BLaER1 (cell line): ENCODE measurements around the gene SLC25A11.

Experiments used
- H3K27ac ChIP-seq: shearing (Covaris generic); formaldehyde crosslinking; 2 replicates; pipeline ENCODE4 v1.8.1; 2022
- H3K27me3 ChIP-seq: shearing (Covaris generic); formaldehyde crosslinking; 2 replicates; pipeline ENCODE4 v1.8.1; 2022
- H3K36me3 ChIP-seq: shearing (Covaris generic); formaldehyde crosslinking; 2 replicates; pipeline ENCODE4 v1.8.1; 2022
- H3K4me1 ChIP-seq: shearing (Covaris generic); formaldehyde crosslinking; 2 replicates; pipeline ENCODE4 v1.8.1; 2022
- H3K4me2 ChIP-seq: shearing (Covaris generic); formaldehyde crosslinking; 2 replicates; pipeline ENCODE4 v1.8.1; 2022
- H3K4me3 ChIP-seq: shearing (Covaris generic); formaldehyde crosslinking; 2 replicates; pipeline ENCODE4 v1.8.1; 2022
- H3K9ac ChIP-seq: shearing (Covaris generic); formaldehyde crosslinking; 2 replicates; pipeline ENCODE4 v1.8.1; 2022
- H3K9me3 ChIP-seq: shearing (Covaris generic); formaldehyde crosslinking; 2 replicates; pipeline ENCODE4 v1.8.1; 2022
- H4K20me1 ChIP-seq: shearing (Covaris generic); formaldehyde crosslinking; 2 replicates; pipeline ENCODE4 v1.8.1; 2022
- Cebpa-rat ChIP-seq: shearing (Covaris generic); IDR thresholded peaks from 2 replicates; pipeline ENCODE4 v1.8.1; 2022

SLC25A11 gene

DNA sequence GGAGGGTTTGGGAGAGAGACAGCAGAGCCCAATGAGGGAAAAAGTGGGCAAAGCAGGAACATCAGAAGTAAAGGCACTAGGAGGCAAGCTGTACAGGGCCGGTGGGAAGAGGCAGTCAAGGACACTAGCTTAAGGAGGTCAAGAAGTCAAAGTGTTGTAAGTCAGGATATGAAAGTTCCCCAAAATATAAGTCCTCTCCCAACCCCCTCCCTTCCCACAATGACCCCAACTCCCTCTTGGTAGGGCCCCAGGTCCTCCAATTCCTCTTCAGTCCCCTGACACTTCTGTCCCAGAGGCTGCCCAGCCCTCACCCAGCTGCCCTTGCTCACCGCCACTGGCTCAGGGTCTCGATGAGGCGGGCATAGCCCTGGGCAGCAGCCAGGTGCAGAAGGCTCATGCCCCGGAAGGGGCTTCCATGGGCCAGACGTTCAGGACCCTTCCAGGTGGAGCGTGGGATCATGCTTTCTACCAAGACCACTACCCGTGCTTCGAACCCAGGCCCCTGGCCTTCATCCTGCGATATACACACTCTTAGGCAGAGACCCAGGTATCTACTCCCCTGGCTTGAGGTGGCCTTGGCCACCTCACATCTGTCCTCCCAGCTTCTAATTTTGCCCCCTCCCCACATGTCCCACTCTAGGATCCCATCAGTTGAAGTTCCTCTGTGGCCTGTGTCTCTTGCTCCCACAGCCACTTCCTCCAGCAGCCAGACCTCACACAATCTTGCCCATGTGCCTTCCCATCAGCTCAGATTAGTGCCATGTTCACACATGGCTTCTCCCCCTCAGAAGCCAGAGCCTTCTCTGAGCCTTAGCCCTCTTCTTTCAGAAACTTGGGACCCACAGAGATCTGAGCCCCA is 33.6 kb upstream of the SLC25A11 start:
- Histone ChIP-seq H3K9ac (0 out of 2 replicates have a peak overlapping the region, but pooled peaks have one; percentile 15), H3K4me1 (peaks cover 26% of the 10 kb centered on the region), H3K4me2 (no peak overlapping the region), H3K27ac (no peak overlapping the region; the same call in 1 of the 2 replicates), H3K27me3 (no peaks in the 10 kb centered on the region), H3K9me3 (no peaks in the 10 kb centered on the region), H4K20me1 (no peaks in the 10 kb centered on the region), H3K4me3 (no peak overlapping the region), H3K36me3 (peaks cover 88% of the 10 kb centered on the region)
- no peak for TF ChIP-seq Cebpa-rat

DNA sequence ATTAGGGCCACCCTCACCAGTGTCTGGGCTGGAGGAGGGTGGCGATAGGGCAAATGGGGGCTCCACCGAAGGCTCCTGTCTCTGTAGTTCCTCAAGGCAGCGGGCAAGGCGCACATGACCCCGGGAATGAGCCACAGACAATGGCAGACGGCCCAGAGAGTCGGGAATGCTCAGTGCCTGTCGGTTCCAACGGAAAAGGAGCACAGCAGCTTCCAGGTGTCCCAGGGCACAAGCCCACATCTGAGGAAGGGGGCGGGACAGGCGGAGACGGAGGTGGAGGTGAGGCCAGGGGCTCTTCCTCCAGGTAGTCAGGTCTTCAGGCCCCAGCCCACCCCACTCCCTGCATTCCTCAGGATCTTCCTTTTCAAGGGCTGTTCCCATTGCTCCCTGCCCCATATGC is 32.9 kb upstream of the SLC25A11 start:
- H3K4me1 ChIP-seq = peaks cover 28% of the 10 kb centered on the region
- no peak overlapping the region for H3K4me2 ChIP-seq
- H3K27ac ChIP-seq = no peak overlapping the region
- no peaks in the 10 kb centered on the region for H3K27me3 ChIP-seq
- H3K36me3 ChIP-seq = peaks cover 80% of the 10 kb centered on the region
- no peaks in the 10 kb centered on the region for H3K9me3 ChIP-seq
- no peak for TF ChIP-seq Cebpa-rat
- H4K20me1 ChIP-seq = no peaks in the 10 kb centered on the region
- no peak overlapping the region for H3K4me3 ChIP-seq
- H3K9ac ChIP-seq = no peak overlapping the region

DNA sequence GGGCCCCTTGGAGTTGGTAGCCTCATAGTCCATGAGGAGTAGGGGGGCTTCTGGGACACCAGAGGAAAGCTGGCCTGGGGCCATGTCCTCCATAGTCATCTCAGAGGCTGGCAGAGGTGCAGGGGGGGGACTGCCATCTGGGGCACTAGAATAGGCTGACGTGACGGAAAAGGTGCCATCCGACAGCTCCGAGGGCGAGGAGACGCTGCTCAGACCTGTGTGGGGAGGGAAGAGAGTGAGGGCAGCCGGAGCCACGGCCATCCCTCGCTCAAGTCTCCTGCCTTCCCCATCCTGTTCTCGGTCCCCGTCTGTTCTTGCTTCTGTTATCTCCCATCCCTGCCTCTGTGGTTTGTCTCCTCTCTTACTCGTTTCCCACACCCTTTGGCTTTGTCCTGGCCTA is 32.5 kb upstream of the SLC25A11 start:
- Histone ChIP-seq H3K27me3 (no peaks in the 10 kb centered on the region), H4K20me1 (no peaks in the 10 kb centered on the region), H3K4me1 (peaks cover 28% of the 10 kb centered on the region), H3K36me3 (peaks cover 76% of the 10 kb centered on the region), H3K9ac (no peak overlapping the region), H3K9me3 (no peaks in the 10 kb centered on the region), H3K4me2 (no peak overlapping the region), H3K27ac (no peak overlapping the region), H3K4me3 (no peak overlapping the region)
- TF ChIP-seq Cebpa-rat = no peak

DNA sequence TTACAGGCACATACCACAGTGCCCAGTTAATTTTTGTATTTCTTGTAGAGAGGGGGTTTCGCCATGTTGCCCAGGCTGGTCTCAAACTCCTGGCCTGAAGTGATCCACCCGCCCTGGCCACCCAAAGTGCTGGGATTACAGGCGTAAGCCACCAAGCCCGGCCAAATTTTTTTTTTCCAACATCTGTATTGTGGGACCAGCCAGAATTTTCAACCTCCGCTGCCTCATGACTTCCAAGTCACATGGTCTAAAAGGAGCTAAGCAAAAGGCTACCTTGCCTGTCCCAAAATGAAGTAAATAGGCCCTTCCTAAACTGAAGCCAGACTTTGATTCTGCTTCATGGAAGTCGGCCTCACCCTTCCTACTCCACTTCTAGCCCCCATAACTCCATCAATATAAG is 32.0 kb upstream of the SLC25A11 start:
- no peaks in the 10 kb centered on the region for H3K27me3 ChIP-seq
- no peaks in the 10 kb centered on the region for H4K20me1 ChIP-seq
- no peak overlapping the region for H3K9ac ChIP-seq
- H3K4me2 ChIP-seq = no peak overlapping the region
- H3K27ac ChIP-seq = no peak overlapping the region
- TF ChIP-seq Cebpa-rat = no peak
- peaks cover 71% of the 10 kb centered on the region for H3K36me3 ChIP-seq
- H3K9me3 ChIP-seq = no peaks in the 10 kb centered on the region
- no peak overlapping the region for H3K4me3 ChIP-seq
- peaks cover 28% of the 10 kb centered on the region for H3K4me1 ChIP-seq

DNA sequence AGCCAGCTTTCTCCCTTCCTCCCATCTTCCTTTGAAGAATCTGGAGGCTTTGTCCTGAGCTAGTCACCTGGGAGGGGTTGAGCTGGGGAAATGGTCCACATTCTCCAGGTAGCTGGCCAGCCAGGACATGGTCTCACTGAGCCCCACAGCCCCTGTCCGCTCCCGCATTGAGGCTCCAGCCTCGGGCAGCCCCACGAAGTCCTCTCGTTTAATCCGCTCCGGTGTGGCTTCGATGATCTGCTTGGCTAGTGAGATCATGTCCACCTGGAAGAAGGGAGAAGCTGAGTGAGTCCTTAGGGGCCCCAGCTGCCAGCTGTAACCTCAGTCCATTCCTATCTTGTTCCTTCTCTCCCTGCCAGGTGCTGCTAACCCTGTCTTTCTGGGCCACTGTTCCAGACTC is 30.4 kb upstream of the SLC25A11 start:
- H3K4me1 ChIP-seq = peaks cover 42% of the 10 kb centered on the region
- peaks cover 70% of the 10 kb centered on the region for H3K36me3 ChIP-seq
- H3K9me3 ChIP-seq = no peaks in the 10 kb centered on the region
- no peak for TF ChIP-seq Cebpa-rat
- no peak overlapping the region for H3K4me3 ChIP-seq
- no peak overlapping the region for H3K4me2 ChIP-seq
- no peaks in the 10 kb centered on the region for H4K20me1 ChIP-seq
- no peaks in the 10 kb centered on the region for H3K27me3 ChIP-seq
- H3K27ac ChIP-seq = no peak overlapping the region
- peak overlapping the region; percentile 83; the same call in 1 of the 2 replicates for H3K9ac ChIP-seq

DNA sequence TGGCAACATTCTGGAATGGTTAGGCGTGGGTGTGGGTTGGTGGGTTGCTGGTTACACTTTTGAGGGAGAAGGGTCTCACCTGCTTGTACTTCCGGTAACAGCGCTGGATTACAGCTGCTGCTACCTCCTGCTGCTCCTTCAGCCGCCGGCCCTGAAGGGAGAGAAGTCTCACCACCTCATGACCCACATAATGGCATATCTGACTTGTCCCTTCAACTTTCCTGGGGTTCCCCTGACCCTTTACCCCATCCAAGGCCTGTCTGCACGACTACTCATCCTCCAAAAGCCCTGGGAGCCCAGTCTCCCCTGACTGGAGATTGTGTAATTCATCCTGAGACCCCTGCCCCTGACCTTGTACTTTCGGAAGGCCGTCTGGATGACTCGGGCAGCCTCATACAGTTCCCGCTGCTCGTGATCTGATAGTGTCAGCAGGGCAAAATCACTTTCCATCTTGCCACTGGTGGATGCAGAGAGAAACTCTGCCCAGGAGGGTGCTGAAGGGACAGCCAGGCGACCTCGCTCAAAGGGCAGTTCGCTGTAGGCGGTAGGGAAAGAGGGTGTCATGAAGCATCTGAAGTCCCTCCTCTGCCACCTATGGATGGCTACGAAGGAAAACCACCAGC is 29.8 kb upstream of the SLC25A11 start:
- H3K9ac ChIP-seq = peak overlapping the region; percentile 83
- H3K27ac ChIP-seq = peak overlapping the region; percentile 81
- no peaks in the 10 kb centered on the region for H3K9me3 ChIP-seq
- no peak overlapping the region for H3K4me3 ChIP-seq
- TF ChIP-seq Cebpa-rat = no peak
- H3K36me3 ChIP-seq = peaks cover 69% of the 10 kb centered on the region
- no peaks in the 10 kb centered on the region for H4K20me1 ChIP-seq
- no peaks in the 10 kb centered on the region for H3K27me3 ChIP-seq
- peaks cover 42% of the 10 kb centered on the region for H3K4me1 ChIP-seq
- peak overlapping the region; percentile 99; the same call in 1 of the 2 replicates for H3K4me2 ChIP-seq

- Histone ChIP-seq H3K4me2 (peak overlapping the region; percentile 99), H3K27ac (peak overlapping the region; percentile 81), H3K4me1 (peaks cover 36% of the 10 kb centered on the region), H4K20me1 (no peaks in the 10 kb centered on the region), H3K4me3 (peak overlapping the region; percentile 75), H3K36me3 (peaks cover 64% of the 10 kb centered on the region), H3K9me3 (no peaks in the 10 kb centered on the region), H3K9ac (peak overlapping the region; percentile 83), H3K27me3 (no peaks in the 10 kb centered on the region)
- TF ChIP-seq Cebpa-rat = no peak
Measured at GRCh38 chr17:4969047-4969550, 29.3 kb upstream of the SLC25A11 start.

- H3K9me3 ChIP-seq = no peaks in the 10 kb centered on the region
- H3K36me3 ChIP-seq = peaks cover 58% of the 10 kb centered on the region
- peak overlapping the region; percentile 83 for H3K9ac ChIP-seq
- H3K4me2 ChIP-seq = peak overlapping the region; percentile 99
- H3K4me1 ChIP-seq = peaks cover 32% of the 10 kb centered on the region
- no peaks in the 10 kb centered on the region for H4K20me1 ChIP-seq
- H3K4me3 ChIP-seq = peak overlapping the region; percentile 75
- peak overlapping the region; percentile 81 for H3K27ac ChIP-seq
- no peak for TF ChIP-seq Cebpa-rat
- no peaks in the 10 kb centered on the region for H3K27me3 ChIP-seq
Measured at GRCh38 chr17:4968486-4969046, 28.7 kb upstream of the SLC25A11 start.

- H3K27ac ChIP-seq = peak within 1 kb of the TSS; percentile 84
- H3K27me3 ChIP-seq = no peaks in the 10 kb centered on the region
- H3K4me2 ChIP-seq = peak within 1 kb of the TSS; percentile 99
- peaks cover 32% of the 10 kb centered on the region for H3K4me1 ChIP-seq
- H3K36me3 ChIP-seq = peaks cover 54% of the 10 kb centered on the region
- no peaks in the 10 kb centered on the region for H4K20me1 ChIP-seq
- H3K9me3 ChIP-seq = no peaks in the 10 kb centered on the region
- no peak for TF ChIP-seq Cebpa-rat
- peak within 1 kb of the TSS; percentile 75 for H3K4me3 ChIP-seq
- peak within 1 kb of the TSS; percentile 83 for H3K9ac ChIP-seq
Measured at GRCh38 chr17:4967539-4968485, 28.0 kb upstream of the SLC25A11 start, which contains the start of gene SPAG7. Gene SPAG7, minus strand, starts transcription at chr17:4967817. Its CDS starts 13 bp downstream, at chr17:4967804.
